NCI-H345 treated with DMSO at 0.1 percent for 48 hours (cell line): ENCODE measurements around the gene TEX101.

Source experiments
- DNase-seq: peaks from one replicate; lab custom pipeline; 2025; ENCODE audit not compliant: unreplicated experiment; lab: John Stamatoyannopoulos, UW

Gene TEX101

DNA sequence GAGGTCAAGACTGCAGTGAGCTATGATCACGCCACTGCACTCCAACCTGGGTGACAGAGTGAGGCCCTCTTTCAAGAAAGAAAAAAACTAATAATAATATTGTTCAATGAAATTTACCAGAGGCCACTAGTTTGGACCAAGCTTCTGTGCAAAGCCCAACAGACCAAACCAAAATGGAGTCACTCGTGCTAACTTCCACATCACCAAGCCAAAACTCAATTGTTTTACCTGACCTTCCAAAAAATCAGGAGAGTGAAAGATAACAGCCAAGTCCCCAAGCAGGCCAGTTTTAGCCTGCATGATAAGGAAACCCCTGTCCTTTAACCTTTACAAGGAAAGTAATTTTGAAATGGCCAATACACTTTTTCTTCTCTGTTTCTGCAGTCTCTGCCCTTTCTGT is 30.7 kb downstream of the TEX101 start:
- DNase-seq, result no peak

DNA sequence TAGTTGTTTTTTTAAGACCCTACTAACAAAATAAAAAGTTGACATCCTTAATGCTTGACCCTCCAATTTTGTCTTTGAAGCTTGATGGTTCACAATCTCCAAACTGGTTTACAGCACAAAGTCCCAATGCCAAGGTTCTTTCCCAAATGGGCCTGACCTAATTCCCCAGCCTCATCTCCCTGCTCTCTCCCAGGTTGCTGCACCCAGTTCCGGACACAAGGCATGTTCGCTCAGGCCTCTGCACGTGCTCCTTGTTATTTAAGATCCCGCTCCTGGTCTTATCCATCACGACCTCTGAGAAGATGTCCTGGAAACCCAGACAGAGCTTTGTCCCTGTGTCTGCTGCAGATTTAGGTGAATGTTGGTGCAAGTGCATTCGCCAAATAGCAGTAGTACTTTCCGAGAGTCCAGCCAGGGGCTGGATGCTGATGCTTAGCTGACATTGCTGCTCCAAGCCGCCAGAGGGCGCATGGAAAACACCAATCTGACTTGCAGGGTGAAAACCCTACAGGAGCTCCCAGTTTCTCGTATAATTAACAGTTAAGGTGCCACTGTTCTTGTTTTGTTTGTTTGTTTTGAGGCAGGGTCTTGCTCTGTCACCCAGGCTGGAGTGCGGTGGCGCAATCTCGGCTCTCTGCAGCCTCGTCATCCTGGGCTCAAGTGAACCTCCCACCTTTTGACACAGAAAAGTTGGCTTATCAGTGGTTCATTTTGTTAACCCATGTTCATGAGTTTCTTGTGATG is 32.2 kb downstream of the TEX101 start:
- peak; percentile 33 for DNase-seq

DNA sequence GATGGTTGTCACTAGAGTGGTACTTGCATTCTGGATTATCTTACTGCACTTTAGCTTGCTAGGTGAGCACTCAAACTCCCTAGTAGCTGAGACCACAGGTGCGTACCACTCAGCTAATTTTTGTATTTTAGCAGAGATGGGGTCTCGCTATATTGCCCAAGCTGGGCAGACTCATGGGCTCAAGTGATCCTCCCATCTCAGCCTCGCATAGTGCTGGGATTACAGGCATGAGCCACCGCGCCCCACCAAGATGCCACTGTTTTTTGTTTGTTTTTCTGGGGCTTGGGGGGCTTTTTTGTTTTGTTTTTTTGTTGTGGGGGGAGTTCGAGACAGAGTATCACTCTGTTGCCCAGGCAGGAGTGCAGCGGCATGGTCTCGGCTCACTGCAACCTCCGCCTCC is 33.0 kb downstream of the TEX101 start:
- no peak for DNase-seq

DNA sequence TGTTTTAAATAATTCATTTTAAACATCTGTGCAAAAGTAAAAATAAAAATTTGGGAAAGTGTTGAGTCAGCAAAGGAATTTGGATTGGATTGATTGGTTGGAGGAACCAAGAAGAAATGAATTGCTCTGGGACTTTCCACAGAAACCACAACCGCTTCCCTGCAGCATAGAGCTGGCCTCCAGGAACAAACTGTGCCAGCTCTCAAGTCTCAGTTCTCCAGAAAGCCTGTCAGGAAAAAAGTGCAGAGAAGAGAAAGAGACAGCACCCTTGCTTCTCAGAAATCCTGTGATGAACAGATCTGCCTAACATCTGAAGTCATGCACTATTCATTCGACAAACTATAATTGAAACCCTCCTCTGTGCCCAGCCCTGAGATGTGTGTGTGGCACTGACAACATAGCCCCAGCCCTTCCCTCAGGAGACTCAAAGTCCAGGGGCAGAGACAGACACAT is 35.9 kb downstream of the TEX101 start:
- DNase-seq, result no peak

DNA sequence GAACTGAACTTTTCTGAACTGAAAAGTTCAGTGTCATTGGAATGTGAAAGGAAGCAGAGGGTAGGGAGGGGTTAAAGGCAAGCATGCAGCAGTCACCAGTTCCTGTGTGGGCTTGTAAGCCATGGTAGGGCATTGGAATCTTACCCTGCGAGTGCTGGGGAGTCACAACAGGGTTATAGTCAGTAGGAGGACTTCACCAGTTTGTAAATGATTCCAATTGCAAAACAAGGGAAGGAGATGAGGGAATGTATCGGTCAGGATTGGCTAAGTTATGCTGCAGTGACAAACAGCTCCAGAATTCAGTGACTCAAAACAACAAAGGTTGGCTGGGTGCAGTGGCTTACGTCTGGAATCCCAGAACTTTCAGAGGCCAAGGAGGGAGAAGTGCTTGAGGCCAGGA is 37.9 kb downstream of the TEX101 start:
- no peak for DNase-seq

DNA sequence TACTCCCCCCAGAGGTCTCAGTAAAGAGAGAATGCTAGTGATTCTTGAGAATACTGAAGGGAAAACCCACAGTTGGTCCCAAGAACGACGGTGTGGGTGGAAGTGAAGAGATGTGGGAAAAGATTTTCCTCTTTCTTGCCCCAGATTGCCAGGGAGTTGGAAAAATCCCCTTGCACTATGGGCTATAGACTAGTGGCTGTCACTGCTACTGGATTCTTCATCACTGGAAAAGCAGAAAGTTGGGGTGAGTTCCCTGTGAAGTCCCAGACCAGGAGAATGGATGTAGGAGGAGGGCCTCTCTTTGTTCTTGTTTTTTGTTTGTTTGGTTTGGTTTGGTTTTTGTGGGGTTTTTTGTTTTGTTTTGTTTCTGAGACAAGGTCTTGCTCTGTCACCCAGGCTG is 39.3 kb downstream of the TEX101 start:
- no peak for DNase-seq

DNA sequence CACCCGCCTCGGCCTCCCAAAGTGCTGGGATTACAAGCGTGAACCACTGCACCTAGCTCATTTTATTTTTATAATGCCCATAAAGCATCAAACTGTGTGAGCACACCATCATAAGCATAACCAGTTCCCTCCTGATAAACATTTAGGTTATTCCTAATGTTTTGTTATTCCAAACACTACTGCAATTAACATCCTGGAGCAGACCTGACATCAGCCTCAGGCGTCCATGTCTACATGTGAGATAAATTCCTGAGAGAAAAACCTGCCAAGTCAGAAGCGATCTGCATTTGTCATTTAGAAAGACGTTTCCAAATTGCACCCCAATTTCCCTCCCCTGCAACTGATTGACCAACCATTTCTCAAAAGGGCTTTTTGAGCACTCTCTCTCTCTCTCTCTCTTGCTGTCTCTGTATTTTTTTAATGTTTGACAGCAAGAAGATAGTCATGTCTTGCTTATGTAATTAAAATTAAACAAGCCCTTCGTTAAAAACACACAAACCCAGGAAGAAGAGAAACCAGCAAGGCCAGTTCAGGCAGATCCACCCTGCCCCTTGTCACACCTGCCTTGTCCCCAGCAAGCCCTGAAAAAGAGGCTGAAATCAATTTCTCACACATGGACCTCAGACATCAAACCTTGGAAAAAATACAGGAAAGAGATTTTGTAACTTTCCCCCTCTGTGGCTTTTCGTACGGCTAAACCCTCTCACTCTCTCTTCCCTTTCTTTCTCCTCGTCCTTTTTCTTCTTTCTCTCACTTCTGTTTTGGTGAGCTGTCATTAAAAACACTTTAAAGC is 40.8 kb downstream of the TEX101 start:
- DNase-seq, result no peak

DNA sequence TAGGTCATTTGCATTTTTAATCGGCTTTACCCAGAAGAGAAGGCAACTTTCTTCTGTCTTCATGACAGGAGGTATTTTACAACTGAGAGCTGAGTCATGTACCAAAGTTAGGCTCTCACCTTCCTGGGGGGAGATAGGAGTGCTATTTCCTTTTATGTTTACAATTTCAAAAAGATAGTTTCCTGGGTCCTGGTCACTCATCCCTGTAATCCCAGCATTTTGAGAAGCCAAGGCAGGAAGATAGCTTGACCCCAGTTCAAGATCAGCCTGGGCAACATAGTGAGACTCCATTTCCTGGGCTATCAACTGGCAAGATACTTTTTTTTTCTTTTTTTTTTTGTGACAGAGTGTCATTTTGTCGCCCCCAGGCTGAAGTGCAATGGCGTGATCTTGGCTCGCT is 43.1 kb downstream of the TEX101 start:
- no peak for DNase-seq

DNA sequence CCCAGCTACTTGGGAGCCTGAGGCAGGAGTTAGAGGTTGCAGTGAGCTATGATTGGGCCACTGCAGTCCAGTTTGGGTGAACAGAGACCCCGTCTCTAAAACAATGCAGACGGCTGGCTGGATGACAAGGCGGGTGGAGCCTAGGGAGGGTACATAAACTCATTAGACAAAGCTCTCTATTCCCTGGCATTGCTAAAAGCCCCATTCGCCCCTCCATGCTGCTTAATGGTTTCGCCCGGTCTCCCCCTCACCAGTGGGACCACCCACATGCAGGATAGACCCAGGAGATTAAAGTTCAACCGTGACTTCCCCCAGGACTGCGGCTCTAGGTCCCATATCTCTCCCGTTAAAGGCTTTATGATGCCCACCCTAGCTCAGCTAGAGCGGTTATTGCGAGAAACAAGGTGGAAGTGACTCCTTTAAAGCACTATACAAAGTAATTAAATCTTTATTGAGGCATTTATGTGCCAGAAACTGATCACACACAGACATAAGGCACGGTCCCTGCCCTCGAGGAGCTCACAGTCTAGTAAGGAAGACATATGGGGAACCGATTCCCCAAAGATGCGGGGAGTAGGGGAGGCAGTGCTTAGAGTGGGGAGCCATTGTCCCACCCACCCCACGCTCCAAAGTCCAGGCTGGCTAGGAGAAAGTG is 45.8 kb downstream of the TEX101 start:
- no peak for DNase-seq

DNA sequence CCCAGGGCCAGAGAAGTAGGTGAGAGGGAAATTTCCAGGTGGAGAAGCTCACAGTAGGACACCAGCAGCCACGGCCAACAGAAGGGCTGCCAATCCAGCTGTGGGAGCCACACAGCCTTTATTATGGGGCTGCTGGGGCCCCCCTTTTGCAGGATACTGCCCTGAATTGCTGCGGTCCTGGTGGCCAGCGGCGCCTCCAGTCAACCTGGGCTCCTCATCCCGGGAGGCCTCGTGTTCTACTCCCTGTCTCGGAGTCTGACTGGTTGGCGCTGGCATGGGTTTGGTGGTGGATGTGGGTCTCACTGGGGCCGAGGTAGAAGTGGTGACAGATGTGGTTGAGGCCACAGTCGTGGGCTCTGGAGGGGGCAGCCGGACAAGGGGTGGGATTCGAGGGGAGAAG is 46.6 kb downstream of the TEX101 start:
- no peak for DNase-seq

DNA sequence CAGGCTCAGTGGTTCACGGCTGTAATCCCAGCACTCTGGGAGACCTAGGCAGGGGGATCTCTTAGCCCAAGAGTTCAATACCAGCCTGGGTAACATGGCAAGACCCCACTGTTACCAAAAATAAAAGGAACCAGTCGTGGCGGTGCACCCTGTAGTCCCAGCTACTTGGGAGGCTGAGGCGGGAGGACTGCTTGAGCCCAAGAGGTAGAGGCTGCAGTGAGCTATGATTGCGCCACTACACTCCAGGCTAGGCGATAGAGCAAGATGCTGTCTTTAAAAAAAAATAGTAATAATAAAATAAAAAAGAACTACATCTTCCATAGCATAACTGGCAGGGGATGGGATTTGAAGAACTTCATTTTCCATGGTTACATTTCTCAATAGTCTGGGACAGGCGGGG is 47.7 kb downstream of the TEX101 start:
- DNase-seq, result no peak

DNA sequence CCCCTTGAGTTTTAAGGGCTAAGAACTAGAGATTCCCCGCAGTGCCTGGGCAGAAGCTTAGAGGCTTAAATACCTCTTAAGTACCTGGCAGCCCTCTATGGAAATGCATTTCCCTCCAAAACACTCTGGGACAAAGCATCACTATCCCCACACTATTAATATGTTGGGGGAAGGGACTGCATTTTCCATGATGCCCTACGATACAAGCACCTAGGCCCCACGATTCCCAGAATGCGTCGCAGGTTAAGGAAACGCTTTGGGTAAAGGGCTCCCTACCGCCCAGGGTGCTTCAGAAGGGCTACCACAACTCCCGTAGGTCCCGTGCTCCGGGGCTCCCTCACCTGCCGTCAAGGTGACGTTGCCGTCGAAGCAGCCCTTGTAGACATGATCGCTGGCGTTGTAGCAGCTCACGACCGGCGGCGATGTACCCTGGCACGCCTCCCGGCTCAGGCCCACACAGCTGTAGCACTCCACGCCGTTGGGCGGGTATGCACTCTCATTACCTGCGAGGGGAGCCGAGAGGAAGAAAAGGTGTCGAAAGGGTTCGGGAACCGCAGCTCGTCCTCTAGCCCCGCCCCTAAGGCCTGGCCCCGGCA is 48.2 kb downstream of the TEX101 start:
- DNase-seq, result no peak

DNA sequence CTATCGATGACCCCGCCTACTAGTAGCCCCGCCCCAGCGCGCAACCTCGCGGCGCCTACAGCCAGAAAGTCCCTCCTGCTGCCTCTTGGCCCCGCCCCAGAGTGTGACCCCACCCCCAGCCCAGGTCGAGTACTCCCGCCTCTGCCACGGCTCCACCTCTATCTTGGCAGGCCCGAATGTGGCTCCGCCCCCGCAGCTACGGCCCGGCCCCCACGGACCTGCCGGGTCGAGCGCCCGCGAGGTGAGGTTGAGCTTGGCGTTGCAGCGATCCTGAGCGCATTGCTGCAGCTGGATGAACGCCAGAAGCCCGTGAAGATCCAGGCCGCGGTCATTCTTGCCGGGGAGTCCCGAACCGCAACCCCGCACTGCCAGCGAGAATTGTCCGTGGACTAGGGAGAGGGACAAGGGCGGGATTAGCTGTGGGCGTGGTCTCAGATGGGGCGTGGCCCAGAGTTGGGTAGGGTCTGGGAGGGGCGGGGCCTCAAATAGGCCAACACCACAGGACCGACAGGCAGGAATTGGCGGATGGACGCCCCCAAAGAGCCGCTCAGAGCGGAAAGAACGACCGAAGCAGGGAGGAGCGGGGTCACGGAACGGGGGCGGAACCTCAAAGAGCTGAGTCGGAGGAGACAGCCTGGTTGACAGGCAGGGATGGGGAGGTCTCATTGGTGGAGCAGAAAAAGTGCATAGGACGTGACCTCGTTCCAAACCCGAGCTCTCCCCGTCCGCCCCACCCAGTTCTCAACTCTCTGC is 48.9 kb downstream of the TEX101 start:
- DNase-seq, result peak; percentile 75

DNA sequence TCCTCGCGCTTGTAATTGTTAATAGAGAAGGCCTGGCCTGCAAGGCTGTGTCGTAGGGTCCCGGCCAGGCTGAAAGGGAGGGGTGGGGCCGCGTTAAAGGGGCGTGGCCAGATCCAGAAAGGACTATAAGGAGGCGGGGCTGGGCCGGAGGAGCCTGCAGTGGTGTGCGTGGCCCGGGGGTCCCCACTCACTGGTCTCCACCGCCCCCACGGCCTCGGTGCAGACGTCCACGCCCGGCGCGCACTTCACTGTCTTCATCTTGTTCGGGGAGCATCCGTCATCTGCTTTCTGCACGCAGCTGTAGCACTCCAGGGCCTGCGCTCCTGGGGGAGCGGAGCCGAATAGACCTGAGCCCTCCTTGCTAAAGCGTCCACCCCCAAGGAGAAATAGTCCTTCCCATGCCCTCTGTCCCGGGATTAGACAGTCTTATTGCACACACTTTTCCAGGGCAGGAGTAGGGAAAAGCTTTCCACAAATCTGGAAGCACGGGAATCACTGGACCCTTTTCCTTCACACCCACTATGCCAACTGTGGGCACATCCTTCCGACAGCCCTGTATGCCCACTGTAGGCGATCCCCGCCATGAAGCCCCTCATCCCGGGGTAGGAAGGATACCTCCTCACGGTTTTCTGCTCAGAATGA is 49.6 kb downstream of the TEX101 start:
- DNase-seq, result peak; percentile 49

DNA sequence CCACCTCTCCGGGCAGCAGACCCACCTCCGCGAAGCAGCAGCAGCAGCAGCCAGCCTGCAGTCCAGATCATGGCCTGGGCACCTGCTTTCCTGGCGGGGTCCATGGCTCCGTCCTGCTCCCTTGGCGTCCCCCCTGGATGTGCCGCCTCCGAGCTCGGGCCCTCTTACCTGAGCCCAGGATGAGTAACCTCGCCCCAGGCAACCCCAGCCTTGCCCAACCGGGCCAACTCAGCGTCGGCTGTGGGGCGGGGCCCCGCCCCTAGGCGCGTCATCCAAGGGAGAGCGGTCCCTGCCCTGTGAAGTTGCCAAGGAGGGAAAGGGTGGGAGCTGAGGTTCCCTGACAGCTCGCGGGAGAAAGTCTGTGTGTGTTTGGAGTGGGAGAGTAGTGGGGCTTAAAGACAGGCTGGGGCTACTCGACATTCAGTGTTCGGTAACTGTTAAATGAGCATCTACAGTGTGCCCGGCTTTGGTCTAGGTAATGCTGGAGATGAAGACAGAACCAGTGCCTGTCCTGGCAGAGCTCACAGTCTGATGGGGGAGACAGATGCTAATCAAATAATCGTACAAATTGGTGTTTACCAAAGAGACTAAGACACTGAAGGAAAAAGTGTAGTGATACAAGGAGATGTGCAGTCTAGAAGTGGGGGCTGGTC is 50.9 kb downstream of the TEX101 start, which contains the start of gene LYPD3:
Gene LYPD3, minus strand, starts transcription at position 141 of the 653 bp plus-strand sequence. Its CDS starts 37 bp downstream, at position 104.
- DNase-seq, result no peak

DNA sequence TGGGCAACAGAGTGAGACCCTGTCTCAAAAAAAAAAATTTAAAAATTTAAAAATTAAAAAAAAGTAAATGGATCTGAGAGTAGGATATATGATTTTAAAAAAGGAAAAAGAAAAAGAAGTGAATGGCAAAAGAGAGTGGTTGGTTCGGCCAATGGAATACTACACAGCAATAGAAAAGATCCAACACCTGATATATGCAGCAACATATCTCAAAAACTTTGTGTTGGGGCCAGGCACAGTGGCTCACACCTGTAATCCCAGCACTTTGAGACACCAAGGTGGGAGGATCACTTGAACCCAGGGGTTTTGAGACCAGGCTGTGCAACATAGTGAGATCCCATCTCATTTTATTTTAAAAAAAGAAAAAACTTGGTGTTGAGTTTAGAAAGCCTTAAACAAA is 52.1 kb downstream of the TEX101 start:
- no peak for DNase-seq

DNA sequence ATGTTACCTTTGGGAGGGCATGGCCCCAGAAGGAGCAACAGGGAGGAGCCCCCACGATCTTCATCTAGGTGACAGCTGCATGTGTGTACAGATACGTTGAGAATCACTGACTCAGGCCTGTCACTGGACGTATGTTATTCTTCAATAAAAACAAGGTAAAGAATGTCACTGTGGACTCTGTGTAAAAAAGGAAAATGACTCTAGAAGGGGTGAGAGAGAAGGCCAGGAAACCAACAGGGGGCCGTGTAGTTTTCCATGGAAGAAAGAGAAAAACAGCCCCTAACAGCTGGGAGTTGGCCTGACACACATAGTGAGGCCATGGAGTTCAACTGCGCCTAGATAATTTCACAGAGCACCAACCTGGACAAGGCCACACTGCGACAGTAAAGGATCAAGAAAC is 52.6 kb downstream of the TEX101 start:
- DNase-seq, result no peak

DNA sequence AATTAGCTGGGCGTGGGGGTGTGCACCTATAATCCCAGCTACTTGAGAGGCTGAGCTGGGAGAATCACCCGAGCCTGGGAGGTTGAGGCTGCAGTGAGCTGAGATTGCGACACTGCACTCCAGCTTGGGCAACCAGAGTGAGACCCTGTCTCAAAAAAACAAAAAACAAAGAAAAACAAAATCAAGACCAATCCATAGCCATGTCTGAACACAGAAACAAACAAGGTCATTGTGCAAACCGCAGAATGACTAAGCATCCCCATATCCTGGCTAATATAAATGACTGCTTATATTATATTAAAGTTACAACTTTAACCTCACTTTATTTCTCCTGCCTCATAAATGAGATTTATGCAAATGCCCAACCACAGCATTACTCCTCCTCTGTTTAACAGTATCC is 53.0 kb downstream of the TEX101 start:
- DNase-seq, result no peak
